SK-N-SH (cell line): Measurements from ENCODE around the gene RUSC2. TPM values are rescaled to one million over a fixed set of nuclear protein-coding genes. Genes with fewer than 3 reads are reported as not detected.

ENCODE experiments used
- CTCF ChIA-PET: fragments of 300-600, 350-600 bp; formaldehyde crosslinking; extraction: SDS; loops from one replicate; lab custom pipeline; 2021; lab: Yijun Ruan, JAX
- POLR2A ChIA-PET: fragments of 350-600 bp; sonication (Branson Sonifier 250); formaldehyde crosslinking; extraction: SDS; loops from one replicate; lab custom pipeline; 2020; ENCODE audit warnings: antibody characterized with exemption, inconsistent platforms; lab: Yijun Ruan, JAX
- DNase-seq: peaks from one replicate; pipeline ENCODE4 v3.0.0; 2012
- H2AFZ ChIP-seq: fragments of 200-600 bp; sonication (generic); 2 replicates; pipeline ENCODE4 v1.8.1; 2016; ENCODE audit warnings: antibody characterized with exemption, mild to moderate bottlenecking, low read depth
- H3F3A ChIP-seq: fragments of 200-600 bp; sonication (generic); replicated peaks from 2 replicates; pipeline ENCODE3; 2016; ENCODE audit warnings: antibody characterized with exemption, mild to moderate bottlenecking; ENCODE audit not compliant: insufficient read depth
- H3K27ac ChIP-seq, 2 experiments: fragments of 200-500 bp in 1 of 2; fragments of 200-600 bp in 1 of 2; sonication (Bioruptor generic) in 1 of 2; sonication (generic), shearing (Covaris generic) in 1 of 2; 2 replicates each; pipeline versions ENCODE4 v1.5.1 to v1.6.1; 2014 to 2016; ENCODE audit warnings: low read depth in 2 of 2, inconsistent platforms in 1 of 2, low read length in 1 of 2, mild to moderate bottlenecking in 1 of 2, mixed read lengths in 1 of 2
- H3K27me3 ChIP-seq: fragments of 200-600 bp; sonication (generic), shearing (Covaris generic); 2 replicates; pipeline ENCODE4 v1.6.1; 2016; ENCODE audit warnings: mixed run types; ENCODE audit not compliant: insufficient read depth
- H3K36me3 ChIP-seq, 2 experiments: fragments of 200-500 bp in 1 of 2; fragments of 200-600 bp in 1 of 2; sonication (Bioruptor generic) in 1 of 2; sonication (generic) in 1 of 2; replicated peaks in 1 of 2; 2 replicates each; pipeline versions ENCODE3 to v1.5.1; 2014 to 2016; ENCODE audit warnings: low read length in 1 of 2, mild to moderate bottlenecking in 1 of 2; ENCODE audit not compliant: insufficient read depth in 2 of 2, control insufficient read depth in 1 of 2
- H3K4me1 ChIP-seq, 2 experiments: fragments of 200-500 bp in 1 of 2; fragments of 200-600 bp in 1 of 2; sonication (Bioruptor generic) in 1 of 2; sonication (generic), shearing (Covaris generic) in 1 of 2; 2 replicates each; pipeline versions ENCODE4 v1.5.1 to v1.6.1; 2014 to 2016; ENCODE audit warnings: low read depth in 1 of 2, low read length in 1 of 2, mixed run types in 1 of 2; ENCODE audit not compliant: insufficient read depth in 2 of 2, control insufficient read depth in 1 of 2
- H3K4me2 ChIP-seq: fragments of 200-600 bp; sonication (generic), shearing (Covaris generic); 2 replicates; pipeline ENCODE4 v1.6.1; 2017; ENCODE audit warnings: mixed run types
- H3K4me3 ChIP-seq, 2 experiments: fragments of 200-500 bp in 1 of 2; fragments of 200-600 bp in 1 of 2; sonication (Bioruptor generic) in 1 of 2; sonication (generic), shearing (Covaris generic) in 1 of 2; 2 replicates each; pipeline versions ENCODE4 v1.5.1 to v1.8.1; 2014 to 2016; ENCODE audit warnings: low read depth in 2 of 2, inconsistent platforms in 1 of 2, low read length in 1 of 2, mild to moderate bottlenecking in 1 of 2, mixed read lengths in 1 of 2, moderate library complexity in 1 of 2
- H3K79me2 ChIP-seq: fragments of 200-600 bp; sonication (generic); 2 replicates; pipeline ENCODE4 v1.8.1; 2017; ENCODE audit warnings: mild to moderate bottlenecking; ENCODE audit not compliant: insufficient read depth
- H3K9ac ChIP-seq: fragments of 200-600 bp; sonication (generic); 2 replicates; pipeline ENCODE4 v1.6.1; 2017; ENCODE audit warnings: mixed run types
- H3K9me2 ChIP-seq: fragments of 200-600 bp; sonication (generic); 2 replicates; pipeline ENCODE4 v1.6.1; 2017; ENCODE audit warnings: mixed run types
- H3K9me3 ChIP-seq: fragments of 200-600 bp; sonication (generic); 2 replicates; pipeline ENCODE4 v1.6.1; 2017; ENCODE audit warnings: mixed run types, mild to moderate bottlenecking, moderate library complexity
- H4K20me1 ChIP-seq: fragments of 200-600 bp; sonication (generic); 2 replicates; pipeline ENCODE4 v1.6.1; 2017; ENCODE audit warnings: mild to moderate bottlenecking, mixed run types; ENCODE audit not compliant: insufficient read depth
- ELF1 ChIP-seq: IDR thresholded peaks from 2 replicates; pipeline ENCODE4 v1.4.0; 2012
- FOXJ3 ChIP-seq: sonication (generic); formaldehyde crosslinking; IDR thresholded peaks from 2 replicates; pipeline ENCODE4 v1.5.1; 2020; ENCODE audit warnings: mild to moderate bottlenecking, missing genetic modification reagents
- GABPA ChIP-seq: IDR thresholded peaks from 2 replicates; pipeline ENCODE4 v1.4.0; 2012; ENCODE audit warnings: low read depth, mild to moderate bottlenecking
- MAX ChIP-seq: IDR thresholded peaks from 2 replicates; pipeline ENCODE4 v1.4.0; 2012; ENCODE audit warnings: low read depth
- MEF2A ChIP-seq: IDR thresholded peaks from 2 replicates; pipeline ENCODE4 v1.4.0; 2012; ENCODE audit warnings: low read depth, borderline replicate concordance
- MXI1 ChIP-seq: IDR thresholded peaks from 2 replicates; pipeline ENCODE4 v1.6.1; 2012; ENCODE audit warnings: mild to moderate bottlenecking, low read depth, low read length, improper control_type of control experiment
- NFIC ChIP-seq: IDR thresholded peaks from 2 replicates; pipeline ENCODE4 v1.4.0; 2012; ENCODE audit warnings: borderline replicate concordance
- RAD21 ChIP-seq: IDR thresholded peaks from 2 replicates; pipeline ENCODE4 v1.6.1; 2012; ENCODE audit warnings: mild to moderate bottlenecking, low read length
- REST ChIP-seq: IDR thresholded peaks from 2 replicates; pipeline ENCODE4 v1.6.1; 2012; ENCODE audit warnings: mild to moderate bottlenecking, low read depth, low read length, moderate library complexity
- RFX5 ChIP-seq: IDR thresholded peaks from 2 replicates; pipeline ENCODE4 v1.6.1; 2012; ENCODE audit warnings: mild to moderate bottlenecking, improper control_type of control experiment, low read length
- SIN3A ChIP-seq: IDR thresholded peaks from 2 replicates; pipeline ENCODE4 v1.6.1; 2012; ENCODE audit warnings: low read depth, mild to moderate bottlenecking, low read length, moderate library complexity, borderline replicate concordance
- TAF1 ChIP-seq: IDR thresholded peaks from 2 replicates; pipeline ENCODE4 v1.6.1; 2012; ENCODE audit warnings: low read depth, mild to moderate bottlenecking, low read length, moderate library complexity, borderline replicate concordance
- USF1 ChIP-seq: IDR thresholded peaks from 2 replicates; pipeline ENCODE4 v1.4.0; 2012; ENCODE audit warnings: low read depth, borderline replicate concordance
- YY1 ChIP-seq: IDR thresholded peaks from 2 replicates; pipeline ENCODE4 v1.4.0; 2012; ENCODE audit warnings: low read depth, mild to moderate bottlenecking
- ZBTB33 ChIP-seq: IDR thresholded peaks from 2 replicates; pipeline ENCODE4 v1.4.0; 2012; ENCODE audit warnings: low read depth, borderline replicate concordance
- WGBS: methylation state at CpG from one replicate; pipeline ENCODE4 v1.1.6; 2017; ENCODE audit warnings: low lambda C conversion rate; 5-methylcytosine and 5-hydroxymethylcytosine counted together
- polyA plus RNA-seq, 3 experiments: library from polyadenylated mRNA; depleted of rRNA; stranded (reverse); fragments of >200 nt; gene quantifications; 2 replicates each; pipeline ENCODE4 v1.2.3, GENCODE V29; 2012

RUSC2 gene
- polyA plus RNA-seq, 1 of the 3 experiments (the other 2 are of a cell fraction) = 14.5 TPM

- DNase-seq = no peak
- Histone ChIP-seq H3K79me2 (no peaks in the 10 kb centered on the region), H3K9ac (no peak overlapping the region), H2AFZ (no peak overlapping the region), H3K9me3 (no peaks in the 10 kb centered on the region), H3K4me3 (no peak overlapping the region), H3K9me2 (no peaks in the 10 kb centered on the region), H3K27ac (no peak overlapping the region), H3K4me2 (no peak overlapping the region), H3F3A (no peaks in the 10 kb centered on the region), H4K20me1 (no peaks in the 10 kb centered on the region), H3K27me3 (peaks cover 8% of the 10 kb centered on the region; the same call in 1 of the 2 replicates), H3K36me3 (no peaks in the 10 kb centered on the region), H3K4me1 (no peaks in the 10 kb centered on the region)
- WGBS = 29% methylated on average over 1 of the region's 2 CpGs
- CTCF ChIA-PET = interaction anchor here (0.6 to 1.2 kb wide), 4 partner anchors 16 to 100 kb away, joined by 3 read pairs; no protein-coding TSS in a partner anchor
- TF ChIP-seq RAD21 (no peak), RFX5 (no peak), REST (no peak), SIN3A (no peak), MXI1 (no peak), MEF2A (no peak), GABPA (no peak), ELF1 (no peak), YY1 (no peak), TAF1 (no peak), USF1 (no peak), FOXJ3 (CRISPR knock-in tag) (no peak), NFIC (no peak), MAX (no peak), ZBTB33 (no peak)
- POLR2A ChIA-PET = no interaction called here
These were observed 36.1 kb upstream of the RUSC2 start for GRCh38 chr9:35453786-35454185.
